HG03175 (cell line): ENCODE data around the gene DLL4.
"Not testable (repeated sequence)": the region's sequence is repeated elsewhere in the genome, so short reads cannot be mapped to it uniquely, and the experiment has no call there.

Experiments used
- ATAC-seq: cut with Tn5 transposase; IDR thresholded peaks from one replicate; pipeline ENCODE4 v1.9.1; 2021; ENCODE audit warnings: mild to moderate bottlenecking, moderate library complexity; ENCODE audit not compliant: unreplicated experiment

Gene DLL4

DNA sequence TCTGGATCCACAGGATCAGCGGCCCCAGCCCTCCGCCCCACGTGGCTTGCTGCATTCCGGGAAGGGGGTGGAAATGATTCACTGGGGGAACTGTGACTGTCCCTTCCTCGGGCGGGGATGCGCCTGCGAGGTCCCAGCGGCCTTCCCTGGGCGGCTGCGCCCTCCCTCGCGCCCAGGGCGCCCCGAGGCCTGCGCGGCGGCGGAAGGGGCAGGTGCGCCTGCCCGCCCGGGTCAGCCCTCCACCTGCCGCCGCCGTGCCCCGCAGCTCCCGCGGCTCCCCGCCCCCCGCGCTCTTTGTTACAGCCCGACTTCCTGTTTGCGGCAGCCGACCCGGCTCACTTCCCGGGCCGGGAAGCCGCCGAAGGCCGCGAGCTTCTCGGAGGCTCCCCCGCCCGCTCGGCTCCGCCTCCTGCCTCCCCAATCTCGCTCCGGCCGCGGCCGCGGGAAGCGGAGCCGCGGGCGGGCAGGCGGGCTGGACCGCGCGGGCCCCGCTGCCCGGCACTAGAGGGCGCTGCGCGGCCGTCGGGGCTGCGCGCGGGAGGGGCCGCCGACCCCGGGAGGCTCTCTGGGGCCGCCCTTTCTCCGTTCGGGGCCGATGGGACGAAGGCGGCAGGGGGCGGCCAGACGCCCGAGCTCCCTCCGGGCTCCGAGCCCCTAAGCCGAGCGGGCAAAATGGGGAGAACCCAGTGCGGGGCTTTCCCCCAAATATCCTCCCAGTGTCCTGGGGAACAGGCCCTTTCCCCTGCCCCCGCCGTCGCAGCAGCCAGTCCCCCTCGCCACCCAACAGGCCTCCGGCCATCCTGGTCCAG is 12.6 kb downstream of the DLL4 start:
- ATAC-seq = peak; percentile 72

DNA sequence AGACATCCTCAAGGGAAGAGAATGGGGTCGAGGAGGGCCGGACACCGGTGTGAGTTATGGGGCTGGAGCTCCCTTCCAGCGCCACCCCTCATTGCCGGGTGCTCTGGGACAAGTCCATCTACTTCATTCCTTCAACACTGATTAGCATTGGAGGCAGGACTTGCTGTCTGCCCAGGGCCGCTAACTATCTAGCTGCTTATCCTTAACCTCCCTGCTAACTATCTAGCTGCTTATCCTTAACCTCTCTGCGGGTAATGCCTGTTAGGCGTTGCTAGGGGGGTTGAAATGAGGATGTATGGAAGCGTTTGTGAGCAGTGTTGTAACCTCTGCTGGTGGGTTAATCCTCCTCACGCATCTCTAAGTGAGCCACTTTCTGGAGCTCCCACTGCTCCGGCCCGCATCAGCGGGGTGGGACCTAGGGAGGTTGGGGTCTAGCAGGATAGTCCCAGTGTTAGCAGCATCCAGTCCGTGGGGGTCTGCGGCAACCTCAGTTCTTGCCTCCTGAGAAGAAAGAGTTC is 13.3 kb downstream of the DLL4 start:
- ATAC-seq = no peak

DNA sequence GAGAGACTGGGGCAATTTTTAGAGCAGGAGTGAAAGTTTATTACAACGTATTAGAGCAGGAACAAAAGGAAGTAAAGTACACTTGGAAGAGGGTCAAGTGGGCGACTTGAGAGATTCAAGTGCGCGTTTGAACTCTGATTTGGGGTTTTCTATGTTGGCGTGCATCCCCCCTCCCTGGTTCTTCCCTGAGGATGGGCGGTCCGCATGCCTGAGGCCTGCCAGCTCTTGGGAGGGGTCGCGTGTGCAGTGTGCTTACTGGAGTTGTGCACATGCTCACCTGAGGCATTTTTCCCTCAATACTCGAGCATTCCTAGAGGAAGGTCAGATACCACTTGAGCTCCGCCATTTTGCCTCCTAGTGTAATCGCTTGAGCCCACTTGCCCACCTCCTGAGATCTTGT is 13.7 kb downstream of the DLL4 start:
- no peak for ATAC-seq

DNA sequence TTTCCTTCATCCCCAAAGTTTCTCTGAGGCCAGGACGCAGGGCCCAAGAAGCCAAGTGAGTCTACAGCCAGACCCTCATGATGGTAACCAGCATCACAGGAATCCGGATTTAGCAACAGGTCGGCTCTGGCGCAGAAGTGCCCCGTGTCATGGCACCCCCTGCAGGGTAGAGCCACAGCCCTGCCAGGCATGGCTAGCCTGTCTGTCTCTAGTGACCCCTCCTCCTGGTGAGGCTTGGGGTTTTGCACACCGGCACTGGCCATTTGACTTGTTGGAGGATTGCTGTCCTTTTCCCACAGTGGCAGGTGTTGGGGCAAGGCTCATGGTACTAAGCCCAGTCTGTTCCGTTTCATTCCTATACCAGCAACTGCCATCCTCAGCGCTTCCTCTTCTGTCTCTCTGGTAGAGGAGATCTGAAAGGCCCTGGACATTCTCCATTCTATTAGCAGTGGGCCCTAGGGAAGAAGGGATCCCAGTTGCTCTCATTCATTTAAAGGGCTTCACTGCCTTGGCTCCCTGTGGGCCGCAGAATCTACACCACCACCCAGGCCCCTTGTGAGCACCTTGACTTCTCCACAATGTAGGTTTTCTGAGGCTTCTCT is 14.7 kb downstream of the DLL4 start:
- no peak for ATAC-seq

DNA sequence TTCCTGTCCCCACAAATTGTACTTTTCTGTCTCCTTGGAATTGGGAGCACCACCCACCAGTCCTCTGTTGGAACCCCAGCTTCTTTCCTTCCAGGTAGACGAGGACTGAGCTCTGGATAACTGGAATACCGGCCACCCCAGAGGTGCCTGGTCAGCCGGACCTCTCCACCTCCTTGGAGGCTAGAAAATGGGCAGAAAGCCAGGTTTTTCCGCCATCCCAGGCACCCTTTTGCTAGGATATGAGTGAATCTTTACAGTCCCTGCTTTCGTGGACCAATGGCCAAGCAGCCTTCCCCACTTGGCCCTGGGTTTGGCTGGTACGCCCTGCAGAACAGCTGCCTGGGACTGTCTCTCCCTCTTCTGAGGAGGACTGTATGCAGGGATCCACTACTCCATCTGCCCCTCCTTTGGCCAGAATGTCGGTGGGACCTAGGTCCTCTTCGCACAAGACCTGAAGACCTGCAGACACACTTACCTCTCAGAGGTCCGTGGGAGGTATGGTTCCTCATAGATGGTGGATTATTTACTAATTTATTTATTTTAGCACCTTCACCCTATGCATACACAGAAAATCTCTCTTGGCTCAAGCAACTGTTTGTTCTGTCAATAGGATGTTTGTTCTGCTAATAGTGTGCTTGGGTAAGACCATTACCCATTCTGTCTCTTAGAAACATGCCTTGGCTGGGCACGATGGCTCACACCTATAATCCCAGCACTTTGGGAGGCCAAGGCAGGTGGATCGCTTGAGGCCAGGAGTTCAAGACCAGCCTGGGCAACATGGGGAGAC is 15.6 kb downstream of the DLL4 start:
- no peak for ATAC-seq

DNA sequence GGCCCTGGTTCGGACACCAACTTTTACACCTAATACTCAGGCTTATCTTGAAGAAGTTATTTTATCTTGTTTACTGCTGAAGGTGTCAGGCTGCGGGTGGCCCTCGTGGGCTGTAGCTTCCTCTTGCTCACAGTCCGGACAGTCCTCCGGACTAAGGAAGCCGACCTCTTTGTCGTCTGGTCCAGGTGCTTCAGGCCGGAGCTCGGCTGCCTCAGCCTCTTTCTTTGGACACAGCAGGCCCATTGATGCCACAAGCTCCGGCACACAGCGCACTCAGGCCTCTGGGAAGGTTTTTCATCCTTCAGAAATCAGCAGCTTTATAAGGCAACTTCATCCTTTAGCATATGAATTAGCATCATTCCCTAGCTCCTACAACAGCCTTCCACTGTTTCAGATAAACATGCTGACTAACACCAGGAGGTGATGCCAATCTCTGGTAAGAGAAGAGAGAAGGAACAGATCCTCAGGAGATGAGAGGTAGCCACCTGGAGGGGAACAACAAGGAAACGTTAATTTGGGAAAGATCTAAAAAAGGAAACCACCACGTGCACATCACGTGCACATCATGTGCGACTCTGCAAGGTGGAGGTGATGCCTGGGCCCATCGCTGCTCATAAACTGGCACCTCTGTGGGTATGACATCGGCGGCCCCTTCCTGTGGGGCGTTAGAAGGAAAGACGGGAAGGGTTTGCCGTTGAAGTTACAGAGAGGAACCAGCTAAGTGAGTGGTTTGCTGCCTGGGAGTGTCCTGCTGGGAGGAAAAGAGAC is 19.8 kb downstream of the DLL4 start:
- no peak for ATAC-seq

DNA sequence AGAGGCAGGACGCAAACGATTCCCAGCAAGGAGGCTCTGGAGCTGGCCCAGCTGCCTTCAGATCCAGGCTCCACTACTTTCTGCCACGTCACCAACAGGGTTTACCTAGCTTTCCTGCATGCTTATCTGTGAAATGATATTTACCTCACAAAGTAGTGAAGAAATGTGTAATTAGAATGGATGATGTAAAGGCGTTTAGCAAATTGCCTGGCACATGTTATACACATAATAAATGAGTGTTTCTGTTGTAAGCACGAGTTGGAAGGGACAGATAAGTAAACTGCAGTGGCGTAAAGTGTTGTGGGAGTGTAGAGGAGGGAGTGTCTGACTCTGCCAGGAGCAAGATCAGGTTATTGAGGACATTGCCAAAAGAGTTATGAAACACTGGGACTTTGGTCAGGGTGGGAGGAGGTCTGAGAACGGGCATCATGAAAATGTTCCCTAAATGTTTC is 20.6 kb downstream of the DLL4 start:
- ATAC-seq = no peak

DNA sequence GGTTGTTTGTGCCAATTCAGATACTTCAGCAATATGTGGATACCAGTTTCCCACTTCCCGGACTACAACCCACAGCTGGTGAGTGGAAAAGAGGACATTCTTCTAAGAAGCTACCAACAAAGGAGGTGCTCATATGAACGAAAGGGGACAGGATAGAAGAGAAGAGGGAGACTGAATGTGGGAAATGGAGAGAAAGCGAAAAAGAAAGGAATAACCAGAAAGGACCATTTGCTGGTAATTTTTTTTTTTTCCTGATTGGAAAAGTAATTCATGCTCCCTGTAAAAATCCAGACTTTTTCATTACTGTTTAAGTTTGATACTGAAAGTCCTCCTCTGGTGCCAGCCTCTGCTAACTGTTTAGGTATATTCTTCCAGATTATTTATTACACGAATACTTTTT is 22.6 kb downstream of the DLL4 start:
- ATAC-seq = no peak

DNA sequence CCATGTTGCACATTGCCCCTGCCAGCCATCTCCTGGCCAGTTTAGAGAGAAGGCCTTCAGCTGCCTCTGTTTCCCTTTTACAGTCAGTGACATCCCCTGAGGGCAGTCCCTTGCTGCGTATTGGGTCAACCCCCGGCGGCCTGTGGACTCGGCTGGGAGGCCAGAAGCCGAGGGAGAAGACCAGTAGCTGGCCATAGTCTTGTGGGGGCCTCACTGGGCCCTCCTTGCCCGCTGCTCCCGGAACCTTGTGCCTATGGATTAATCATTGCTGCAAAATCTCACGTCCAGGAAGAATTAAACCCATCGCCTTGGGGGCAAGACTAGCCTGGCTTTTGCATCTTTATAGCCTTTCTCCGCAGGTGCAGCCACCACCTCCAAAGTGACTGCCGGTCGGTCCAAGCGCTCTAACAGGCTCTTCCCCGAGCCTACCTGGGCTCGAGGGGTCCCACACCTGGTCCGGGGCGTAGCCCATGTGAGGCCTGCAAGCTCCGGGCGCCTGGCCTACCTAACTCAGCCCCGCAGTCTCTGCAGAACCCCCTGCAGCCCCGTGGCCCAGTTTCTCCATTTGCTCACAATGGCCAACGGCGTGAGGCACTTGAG is 23.3 kb downstream of the DLL4 start:
- peak; percentile 2 for ATAC-seq

DNA sequence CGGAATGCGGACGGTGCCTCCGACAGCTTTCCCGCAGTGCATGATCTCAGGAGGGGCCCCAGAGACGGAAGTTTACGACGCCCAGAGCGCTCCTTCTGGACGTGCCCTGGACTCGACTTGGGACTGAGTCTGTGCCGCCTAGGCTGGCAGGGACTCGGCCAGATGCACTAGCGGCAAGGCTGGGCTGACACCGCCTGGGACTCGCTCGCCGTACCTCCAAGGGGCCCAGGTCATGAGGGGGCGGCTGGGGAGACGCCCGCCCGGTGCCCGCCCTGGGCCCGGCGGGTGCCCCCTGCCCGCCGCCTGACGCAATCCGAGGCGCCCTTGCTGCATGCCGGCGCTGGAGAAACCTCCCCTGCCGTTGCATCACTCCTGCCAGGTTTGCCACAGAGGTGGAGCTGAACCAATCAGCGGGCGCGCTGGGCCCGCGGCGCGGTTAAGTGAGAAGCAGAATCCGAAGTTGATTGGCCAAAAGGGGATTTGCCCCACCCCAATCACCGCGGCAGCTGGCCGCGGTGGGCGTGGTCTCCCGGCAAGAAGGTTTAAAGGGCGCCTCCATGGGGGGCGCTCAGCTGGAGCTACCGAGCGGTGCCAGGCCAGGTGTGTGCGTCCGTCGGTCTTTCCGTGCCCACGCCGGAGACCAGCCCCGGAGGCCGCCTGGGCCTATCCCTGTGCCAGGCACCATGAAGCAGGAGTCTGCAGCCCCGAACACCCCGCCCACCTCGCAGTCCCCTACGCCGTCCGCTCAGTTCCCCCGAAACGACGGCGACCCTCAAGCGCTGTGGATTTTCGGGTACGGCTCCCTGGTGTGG is 24.0 kb downstream of the DLL4 start, which contains the start of gene CHAC1:
Gene CHAC1, plus strand, starts transcription at position 571 of the 812 bp plus-strand sequence. Its CDS starts 113 bp downstream, at position 684.
- peak; percentile 95 for ATAC-seq

DNA sequence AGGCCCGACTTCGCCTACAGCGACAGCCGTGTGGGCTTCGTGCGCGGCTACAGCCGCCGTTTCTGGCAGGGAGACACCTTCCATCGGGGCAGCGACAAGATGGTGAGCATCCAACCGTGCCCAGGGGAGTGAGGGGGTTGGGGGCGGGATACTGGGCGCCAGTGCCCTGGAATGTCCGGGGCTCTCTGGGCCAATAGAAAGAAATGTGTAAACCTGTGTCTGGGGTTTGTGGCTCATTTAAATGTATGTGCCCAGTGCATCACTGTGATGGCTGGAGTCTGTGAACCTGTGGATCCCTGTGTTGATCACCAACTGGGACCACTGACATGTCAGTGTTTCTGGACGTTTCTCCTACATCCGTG is 24.6 kb downstream of the DLL4 start:
- ATAC-seq = peak; percentile 6

DNA sequence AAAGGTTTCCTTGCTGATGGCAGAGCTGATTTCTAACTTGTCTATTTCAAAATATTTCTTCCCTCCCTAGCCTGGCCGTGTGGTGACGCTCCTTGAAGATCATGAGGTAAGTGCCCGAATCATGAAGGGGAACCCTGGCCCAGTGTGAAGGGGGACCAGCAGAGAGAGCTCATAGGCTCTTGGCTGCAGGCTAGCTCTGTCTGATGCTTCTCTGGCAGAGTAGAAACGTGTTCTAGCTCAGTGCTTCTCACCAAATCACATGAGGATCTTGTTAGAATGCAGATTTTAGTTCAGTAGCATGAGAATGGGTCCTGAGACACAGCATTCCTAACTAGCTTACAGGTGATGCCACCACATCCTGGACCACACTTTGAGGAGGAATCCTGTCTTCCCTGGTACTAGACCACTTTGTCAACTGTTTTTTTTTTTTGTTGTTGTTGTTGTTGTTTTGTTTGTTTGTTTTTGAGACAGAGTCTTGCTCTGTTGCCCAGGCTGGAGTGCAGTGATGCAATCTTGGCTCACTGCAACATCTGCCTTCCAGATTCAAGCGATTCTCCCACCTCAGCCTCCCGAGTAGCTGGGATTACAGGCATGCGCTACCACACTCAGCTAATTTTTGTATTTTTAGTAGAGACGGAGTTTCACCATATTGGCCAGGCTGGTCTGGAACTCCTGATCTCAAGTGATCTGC is 25.2 kb downstream of the DLL4 start:
- not testable (repeated sequence) for ATAC-seq

DNA sequence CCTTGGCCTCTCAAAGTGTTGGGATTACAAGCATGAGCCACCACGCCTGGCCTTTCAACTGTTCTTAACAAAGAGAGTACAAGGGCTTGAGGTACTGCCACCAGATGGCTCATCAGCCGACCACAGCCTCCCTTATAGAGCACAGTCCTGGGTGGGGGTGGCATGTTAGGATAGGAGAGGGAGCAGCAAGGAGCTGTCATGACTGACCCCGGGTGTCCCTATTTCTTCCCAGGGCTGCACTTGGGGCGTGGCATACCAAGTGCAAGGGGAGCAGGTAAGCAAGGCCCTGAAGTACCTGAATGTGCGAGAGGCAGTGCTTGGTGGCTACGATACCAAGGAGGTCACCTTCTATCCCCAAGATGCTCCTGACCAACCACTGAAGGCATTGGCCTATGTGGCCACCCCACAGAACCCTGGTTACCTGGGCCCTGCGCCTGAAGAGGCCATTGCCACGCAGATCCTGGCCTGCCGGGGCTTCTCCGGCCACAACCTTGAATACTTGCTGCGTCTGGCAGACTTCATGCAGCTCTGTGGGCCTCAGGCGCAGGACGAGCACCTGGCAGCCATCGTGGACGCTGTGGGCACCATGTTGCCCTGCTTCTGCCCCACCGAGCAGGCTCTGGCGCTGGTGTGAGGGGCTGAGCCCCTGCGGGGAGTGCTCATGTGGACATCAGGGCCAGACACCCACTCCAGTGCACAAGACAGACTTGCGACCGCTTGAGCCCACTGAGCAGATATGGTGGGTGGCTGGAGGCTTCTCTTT is 26.2 kb downstream of the DLL4 start:
- no peak for ATAC-seq

DNA sequence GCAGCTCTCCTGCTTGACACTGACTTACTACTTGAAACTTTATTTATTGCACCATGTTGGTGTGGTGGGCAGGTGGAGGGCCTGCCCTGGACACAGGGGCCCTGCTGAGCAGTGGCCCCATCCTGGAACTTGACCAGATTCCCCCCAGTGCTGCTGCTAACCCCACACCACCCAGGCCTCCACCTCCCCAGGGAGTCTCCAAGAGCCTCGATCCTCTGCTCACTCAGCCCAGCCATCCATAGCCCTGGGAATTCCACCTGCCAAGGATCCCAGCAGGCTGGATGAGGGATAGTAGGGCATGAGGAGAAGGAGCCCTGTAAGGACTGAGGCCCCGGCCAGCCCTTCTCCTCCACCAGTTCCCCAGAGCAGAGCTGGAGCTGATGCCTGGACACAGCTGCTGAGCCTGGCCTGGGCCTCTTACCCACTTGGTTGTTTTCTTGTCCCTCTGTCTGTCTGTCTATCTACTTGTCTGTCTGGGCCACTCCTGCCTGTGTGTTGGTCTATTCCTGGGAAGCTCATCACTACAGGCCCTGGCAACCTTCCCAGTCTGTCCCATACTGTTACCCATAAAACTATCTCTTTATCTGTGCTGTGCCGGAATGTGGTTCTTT is 26.9 kb downstream of the DLL4 start:
- ATAC-seq = no peak

DNA sequence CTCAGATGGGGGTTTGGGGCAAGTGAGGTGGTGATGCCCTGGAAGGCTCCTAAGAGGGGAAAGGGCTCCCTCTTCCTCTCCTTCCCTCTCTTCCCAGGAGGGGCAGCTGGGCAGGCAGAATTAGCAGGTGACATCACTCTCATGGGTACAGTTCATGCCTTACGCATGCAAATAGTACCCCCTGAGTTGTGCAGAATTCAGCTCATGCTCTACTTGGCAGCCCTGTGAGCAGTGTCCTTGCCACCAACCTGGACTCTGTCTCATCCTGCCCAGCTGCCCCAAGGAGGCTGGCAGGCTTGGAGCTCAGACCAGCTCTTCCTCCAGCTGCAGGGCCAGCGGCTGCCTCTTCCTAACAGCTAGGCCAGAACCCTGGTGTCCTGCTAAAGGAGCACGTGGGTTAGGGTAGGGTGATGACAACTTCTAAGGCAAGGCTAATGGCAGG is 27.4 kb downstream of the DLL4 start:
- no peak for ATAC-seq

DNA sequence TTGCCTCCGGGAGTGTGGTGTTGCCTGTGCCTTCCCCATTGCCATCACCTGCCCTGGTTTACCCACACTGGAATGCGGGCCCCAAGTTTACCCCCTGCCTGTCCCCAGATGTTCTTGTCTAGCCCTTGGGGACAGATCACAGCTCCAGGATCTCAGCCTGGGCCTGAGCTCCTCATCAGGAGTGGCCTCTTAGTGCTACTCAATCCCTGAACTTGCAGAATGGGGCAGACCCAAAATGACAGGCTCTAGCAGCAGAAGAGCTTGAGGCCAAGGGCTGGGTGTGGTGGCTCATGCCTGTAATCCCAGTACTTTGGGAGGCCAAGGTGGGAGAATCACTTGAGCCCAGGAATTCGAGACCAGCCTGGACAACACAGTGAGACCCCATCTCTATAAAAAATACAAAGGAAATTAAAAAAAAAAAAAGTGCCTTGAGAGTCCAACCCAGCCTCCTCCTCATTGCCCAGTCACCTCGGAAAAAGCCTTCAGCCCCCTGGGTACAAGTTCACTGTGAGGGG is 28.0 kb downstream of the DLL4 start:
- no peak for ATAC-seq

DNA sequence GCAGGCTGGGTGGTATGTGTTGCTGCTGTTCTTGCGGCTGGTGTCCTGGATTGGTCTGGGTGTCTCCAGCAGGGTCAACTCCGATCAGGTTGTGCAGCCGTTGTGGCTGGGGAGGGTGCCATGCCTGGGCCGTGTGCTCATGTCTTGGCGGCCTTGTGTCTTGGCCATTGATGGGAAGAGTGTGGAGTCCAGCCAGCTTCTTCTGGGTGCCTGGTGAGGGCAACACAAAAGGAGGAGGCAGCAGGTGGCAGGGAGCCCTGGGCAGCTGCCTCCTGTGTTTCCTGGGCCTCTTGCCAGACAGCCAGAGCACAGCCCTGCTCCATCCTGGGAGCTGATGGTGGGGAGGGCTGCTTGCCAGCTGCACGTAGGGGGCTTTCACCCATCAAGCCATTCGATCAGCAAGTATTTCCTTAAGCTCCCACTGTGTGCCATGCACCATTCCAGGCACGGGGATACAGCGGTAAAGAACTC is 28.5 kb downstream of the DLL4 start:
- no peak for ATAC-seq
